Activated naive CD8-positive, alpha-beta T cell treated with anti-CD3 and anti-CD28 coated beads, Interleukin-2, amount 10 ng/mL, durations not matched to agents 7 days and 5 days (primary cell): ENCODE results near the gene FADS2. TPM values are rescaled to one million over a fixed set of nuclear protein-coding genes. Genes with fewer than 3 reads are reported as not detected.

Experiments
- ATAC-seq: fragments of 150-1000 bp; cut with Tn5 transposase; one replicate; pipeline ENCODE4 v1.10.0; 2021; ENCODE audit warnings: low read depth, moderate library complexity
- POLR2A ChIA-PET: fragments of 350-600 bp; sonication (Branson Sonifier 250); formaldehyde crosslinking; loops from one replicate; lab custom pipeline; 2021; ENCODE audit warnings: antibody characterized with exemption; lab: Charles Lee
- DNase-seq: peaks from one replicate; pipeline ENCODE4 v3.0.0; 2021
- H3K27ac Mint-ChIP-seq: one replicate; pipeline ENCODE4 v1.8.0; 2022; ENCODE audit warnings: mild to moderate bottlenecking, mixed read lengths
- H3K27me3 Mint-ChIP-seq: one replicate; pipeline ENCODE4 v1.8.0; 2022; ENCODE audit warnings: mild to moderate bottlenecking, moderate library complexity, mixed read lengths
- H3K36me3 Mint-ChIP-seq: one replicate; pipeline ENCODE4 v1.8.0; 2021; ENCODE audit warnings: mild to moderate bottlenecking, mixed read lengths
- H3K4me1 Mint-ChIP-seq: one replicate; pipeline ENCODE4 v1.8.0; 2021; ENCODE audit warnings: mixed read lengths
- H3K4me3 Mint-ChIP-seq: one replicate; pipeline ENCODE4 v1.8.0; 2022; ENCODE audit warnings: mild to moderate bottlenecking, moderate library complexity, mixed read lengths
- H3K9me3 Mint-ChIP-seq: one replicate; pipeline ENCODE4 v1.8.0; 2021; ENCODE audit warnings: mixed read lengths
- total RNA-seq, 2 experiments: library from RNA; stranded (reverse); gene quantifications; one replicate each; pipeline ENCODE4 v1.2.3, GENCODE V29; 2021

The FADS2 gene
- total RNA-seq, 2 experiments from 2014 or later = 245 to 280 TPM

GRCh38 chr11:61907282-61907681, 79.2 kb downstream of the FADS2 start:
- no peaks in the 10 kb centered on the region for H3K36me3 Mint-ChIP-seq
- POLR2A ChIA-PET = interaction anchor here (0.9 kb wide), 1 partner anchor 60 kb away, joined by 3 read pairs; the partner anchor contains the start of gene FTH1

GRCh38 chr11:61907871-61908729, 80.0 kb downstream of the FADS2 start:
- peaks cover 5% of the 10 kb centered on the region for H3K27me3 Mint-ChIP-seq
- ATAC-seq (no peak), DNase-seq (no peak)
- H3K4me1 Mint-ChIP-seq = peaks cover 3% of the 10 kb centered on the region
- H3K4me3 Mint-ChIP-seq = no peak overlapping the region
- no peak overlapping the region for H3K27ac Mint-ChIP-seq
- POLR2A ChIA-PET = interaction anchor here (0.7 to 0.9 kb wide), 2 partner anchors 59 to 60 kb away, joined by 3 read pairs; partner anchors contain the start of gene FTH1
- no peaks in the 10 kb centered on the region for H3K36me3 Mint-ChIP-seq
- no peaks in the 10 kb centered on the region for H3K9me3 Mint-ChIP-seq

More at GRCh38 chr11:61907282-61907681, 79.2 kb downstream of the FADS2 start:
- DNase-seq (no peak), ATAC-seq (no peak)
- H3K27ac Mint-ChIP-seq = peak overlapping the region; percentile 30
- no peak overlapping the region for H3K4me3 Mint-ChIP-seq
- H3K27me3 Mint-ChIP-seq = peaks cover 5% of the 10 kb centered on the region
- H3K4me1 Mint-ChIP-seq = no peaks in the 10 kb centered on the region
- no peaks in the 10 kb centered on the region for H3K9me3 Mint-ChIP-seq

- no peak for DNase-seq
- peaks cover 3% of the 10 kb centered on the region for H3K4me1 Mint-ChIP-seq
- no peaks in the 10 kb centered on the region for H3K9me3 Mint-ChIP-seq
These were observed 80.7 kb downstream of the FADS2 start for GRCh38 chr11:61908730-61909316.

GRCh38 chr11:61910187-61911127, 82.4 kb downstream of the FADS2 start:
- DNase-seq (peak; percentile 25), ATAC-seq (no peak)
- Mint-ChIP-seq H3K9me3 (no peaks in the 10 kb centered on the region), H3K27me3 (peaks cover 3% of the 10 kb centered on the region), H3K36me3 (no peaks in the 10 kb centered on the region), H3K4me1 (peaks cover 3% of the 10 kb centered on the region), H3K27ac (no peak overlapping the region), H3K4me3 (no peak overlapping the region)
- POLR2A ChIA-PET = no interaction called here

More at GRCh38 chr11:61908730-61909316, 80.7 kb downstream of the FADS2 start:
- peaks cover 4% of the 10 kb centered on the region for H3K27me3 Mint-ChIP-seq
- no peak for ATAC-seq
- H3K27ac Mint-ChIP-seq = no peak overlapping the region
- no peaks in the 10 kb centered on the region for H3K36me3 Mint-ChIP-seq
- POLR2A ChIA-PET = interaction anchor here (0.7 kb wide), 1 partner anchor 59 kb away, joined by 3 read pairs; no protein-coding TSS in a partner anchor
- no peak overlapping the region for H3K4me3 Mint-ChIP-seq

- POLR2A ChIA-PET = no interaction called here
- Mint-ChIP-seq H3K27me3 (peaks cover 11% of the 10 kb centered on the region), H3K4me1 (peaks cover 3% of the 10 kb centered on the region), H3K9me3 (no peaks in the 10 kb centered on the region), H3K27ac (no peak overlapping the region), H3K36me3 (no peaks in the 10 kb centered on the region), H3K4me3 (no peak overlapping the region)
- no peak for ATAC-seq
- DNase-seq = no peak
These were observed 83.1 kb downstream of the FADS2 start for GRCh38 chr11:61911128-61911700.

GRCh38 chr11:61911701-61912529, 83.8 kb downstream of the FADS2 start:
- H3K36me3 Mint-ChIP-seq = no peaks in the 10 kb centered on the region
- peaks cover 3% of the 10 kb centered on the region for H3K4me1 Mint-ChIP-seq
- peaks cover 16% of the 10 kb centered on the region for H3K27me3 Mint-ChIP-seq
- no peak overlapping the region for H3K4me3 Mint-ChIP-seq
- DNase-seq = no peak
- H3K27ac Mint-ChIP-seq = no peak overlapping the region
- POLR2A ChIA-PET = no interaction called here
- H3K9me3 Mint-ChIP-seq = no peaks in the 10 kb centered on the region
- no peak for ATAC-seq

GRCh38 chr11:61912530-61912898, 84.4 kb downstream of the FADS2 start:
- Mint-ChIP-seq H3K27me3 (peaks cover 16% of the 10 kb centered on the region), H3K4me3 (no peak overlapping the region), H3K9me3 (no peaks in the 10 kb centered on the region), H3K27ac (no peak overlapping the region), H3K36me3 (no peaks in the 10 kb centered on the region), H3K4me1 (peaks cover 3% of the 10 kb centered on the region)
- POLR2A ChIA-PET = no interaction called here
- DNase-seq = no peak
- ATAC-seq = no peak

GRCh38 chr11:61912991-61913698, 85.0 kb downstream of the FADS2 start:
- peaks cover 6% of the 10 kb centered on the region for H3K4me1 Mint-ChIP-seq
- no peak for ATAC-seq
- no peaks in the 10 kb centered on the region for H3K36me3 Mint-ChIP-seq
- no peak overlapping the region for H3K4me3 Mint-ChIP-seq
- no peaks in the 10 kb centered on the region for H3K9me3 Mint-ChIP-seq
- POLR2A ChIA-PET = no interaction called here
- no peak for DNase-seq
- H3K27me3 Mint-ChIP-seq = peaks cover 22% of the 10 kb centered on the region
- no peak overlapping the region for H3K27ac Mint-ChIP-seq

GRCh38 chr11:61913699-61914395, 85.7 kb downstream of the FADS2 start:
- ATAC-seq = no peak

GRCh38 chr11:61914471-61915171, 86.5 kb downstream of the FADS2 start:
- POLR2A ChIA-PET = no interaction called here
- H3K9me3 Mint-ChIP-seq = no peaks in the 10 kb centered on the region
- H3K4me1 Mint-ChIP-seq = peaks cover 7% of the 10 kb centered on the region
- no peak for DNase-seq
- ATAC-seq = no peak
- no peak overlapping the region for H3K4me3 Mint-ChIP-seq
- H3K27ac Mint-ChIP-seq = no peak overlapping the region
- peaks cover 36% of the 10 kb centered on the region for H3K27me3 Mint-ChIP-seq
- H3K36me3 Mint-ChIP-seq = no peaks in the 10 kb centered on the region

More at GRCh38 chr11:61913699-61914395, 85.7 kb downstream of the FADS2 start:
- POLR2A ChIA-PET = no interaction called here
- no peaks in the 10 kb centered on the region for H3K9me3 Mint-ChIP-seq
- peaks cover 7% of the 10 kb centered on the region for H3K4me1 Mint-ChIP-seq
- no peak for DNase-seq
- no peak overlapping the region for H3K4me3 Mint-ChIP-seq
- H3K27ac Mint-ChIP-seq = no peak overlapping the region
- H3K27me3 Mint-ChIP-seq = peaks cover 29% of the 10 kb centered on the region
- no peaks in the 10 kb centered on the region for H3K36me3 Mint-ChIP-seq
